Nephron (organoid): ENCODE measurements around the gene ZNF516.

Experiments
- H3K27ac Mint-ChIP-seq, 3 experiments: 2 replicates each; pipeline ENCODE4 v1.8.0; 2020; ENCODE audit warnings: mixed read lengths in 3 of 3, mild to moderate bottlenecking in 2 of 3, moderate library complexity in 1 of 3
- H3K27me3 Mint-ChIP-seq: 2 replicates; pipeline ENCODE4 v1.8.0; 2021; ENCODE audit warnings: low read depth, mild to moderate bottlenecking, moderate library complexity, mixed read lengths
- H3K36me3 Mint-ChIP-seq: 2 replicates; pipeline ENCODE4 v1.8.0; 2020; ENCODE audit warnings: low read depth, mixed read lengths
- H3K4me1 Mint-ChIP-seq: 2 replicates; pipeline ENCODE4 v1.8.0; 2020; ENCODE audit warnings: mixed read lengths
- H3K4me3 Mint-ChIP-seq, 3 experiments: 2 replicates each; pipeline ENCODE4 v1.8.0; 2020; ENCODE audit warnings: mild to moderate bottlenecking in 3 of 3, mixed read lengths in 3 of 3, moderate library complexity in 2 of 3
- H3K9me3 Mint-ChIP-seq: 2 replicates; pipeline ENCODE4 v1.8.0; 2020; ENCODE audit warnings: mixed read lengths
- CTCF ChIP-seq, 3 experiments: fragments of 200-600 bp; sonication (generic); IDR thresholded peaks; one replicate each; pipeline ENCODE4 v1.5.0; 2021; ENCODE audit warnings: antibody characterized with exemption in 3 of 3; ENCODE audit not compliant: unreplicated experiment in 3 of 3

The ZNF516 gene

DNA sequence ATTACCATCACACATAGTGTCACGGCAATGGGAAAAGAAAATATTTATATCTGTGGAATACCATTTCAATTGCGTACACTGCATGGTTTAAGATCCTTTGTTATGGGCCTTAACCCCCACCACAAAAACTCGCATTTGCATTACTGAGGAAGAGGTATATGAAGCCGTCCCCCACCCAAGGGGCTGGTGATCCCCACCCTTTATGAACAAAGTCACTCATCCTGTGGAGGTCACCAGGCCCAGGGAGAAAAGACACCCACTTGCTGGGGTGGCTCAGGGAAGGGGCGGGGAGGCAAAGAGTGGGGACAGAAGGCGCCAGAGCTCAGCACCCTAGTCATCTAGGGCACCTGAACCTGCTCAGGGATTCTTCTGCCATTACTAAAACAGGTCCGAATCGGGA lies 133.8 kb downstream of the ZNF516 start:
- H3K4me1 Mint-ChIP-seq: peaks cover 9% of the 10 kb centered on the region
- no peaks in the 10 kb centered on the region for H3K9me3 Mint-ChIP-seq
- TF ChIP-seq CTCF (IDR thresholded peaks at IDR 0.05; ENCODE audit: unreplicated experiment in 3 of 3): no peak
- H3K4me3 Mint-ChIP-seq: no peak overlapping the region
- H3K27ac Mint-ChIP-seq: no peak overlapping the region
- peaks cover 84% of the 10 kb centered on the region for H3K36me3 Mint-ChIP-seq
- H3K27me3 Mint-ChIP-seq: no peaks in the 10 kb centered on the region

DNA sequence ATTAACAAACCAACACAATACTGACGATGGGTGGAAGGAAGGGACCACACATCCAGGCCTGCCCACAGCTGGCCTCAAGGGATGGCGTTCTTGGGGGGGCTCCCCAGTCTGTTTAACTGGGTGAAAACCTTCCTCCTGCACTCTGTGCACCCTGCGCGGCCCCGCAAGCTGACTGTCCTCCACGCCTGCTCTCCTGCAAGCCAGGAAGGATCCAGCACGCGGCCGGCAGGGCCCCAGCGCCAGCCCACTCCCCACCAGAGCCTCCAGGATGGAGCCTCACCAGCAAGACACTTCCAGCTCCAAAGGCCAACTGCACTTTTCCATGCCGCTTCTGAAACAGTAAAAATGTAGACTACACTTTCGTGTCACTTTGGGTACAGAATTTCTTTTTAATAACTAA lies 135.1 kb downstream of the ZNF516 start:
- H3K27ac Mint-ChIP-seq: peak overlapping the region in 1 of 3 experiments; percentile 44
- no peaks in the 10 kb centered on the region for H3K9me3 Mint-ChIP-seq
- H3K4me3 Mint-ChIP-seq: no peak overlapping the region
- TF ChIP-seq CTCF (IDR thresholded peaks at IDR 0.05; ENCODE audit: unreplicated experiment in 3 of 3): no peak
- H3K27me3 Mint-ChIP-seq: no peaks in the 10 kb centered on the region
- peaks cover 9% of the 10 kb centered on the region for H3K4me1 Mint-ChIP-seq
- H3K36me3 Mint-ChIP-seq: peaks cover 89% of the 10 kb centered on the region

GRCh38 chr18:76358774-76359173 lies 136.3 kb downstream of the ZNF516 start:
- TF ChIP-seq CTCF (IDR thresholded peaks at IDR 0.05; ENCODE audit: unreplicated experiment in 3 of 3): no peak
- Mint-ChIP-seq H3K27me3 (no peaks in the 10 kb centered on the region), H3K36me3 (peaks cover 88% of the 10 kb centered on the region), H3K9me3 (peaks cover 7% of the 10 kb centered on the region), H3K27ac (peak overlapping the region in 2 of 3 experiments; percentile 51 to 68), H3K4me1 (peaks cover 9% of the 10 kb centered on the region), H3K4me3 (no peak overlapping the region)

- Mint-ChIP-seq H3K4me1 (peaks cover 1% of the 10 kb centered on the region), H3K36me3 (peaks cover 86% of the 10 kb centered on the region), H3K27me3 (peaks cover 3% of the 10 kb centered on the region), H3K9me3 (peaks cover 11% of the 10 kb centered on the region), H3K27ac (no peak overlapping the region), H3K4me3 (no peak overlapping the region)
- TF ChIP-seq CTCF (IDR thresholded peaks at IDR 0.05; ENCODE audit: unreplicated experiment in 3 of 3): no peak
These were observed 137.3 kb downstream of the ZNF516 start for GRCh38 chr18:76357585-76358260.

GRCh38 chr18:76357174-76357573 lies 137.9 kb downstream of the ZNF516 start:
- H3K9me3 Mint-ChIP-seq: peaks cover 14% of the 10 kb centered on the region
- no peak for TF ChIP-seq CTCF (IDR thresholded peaks at IDR 0.05; ENCODE audit: unreplicated experiment in 3 of 3)

DNA sequence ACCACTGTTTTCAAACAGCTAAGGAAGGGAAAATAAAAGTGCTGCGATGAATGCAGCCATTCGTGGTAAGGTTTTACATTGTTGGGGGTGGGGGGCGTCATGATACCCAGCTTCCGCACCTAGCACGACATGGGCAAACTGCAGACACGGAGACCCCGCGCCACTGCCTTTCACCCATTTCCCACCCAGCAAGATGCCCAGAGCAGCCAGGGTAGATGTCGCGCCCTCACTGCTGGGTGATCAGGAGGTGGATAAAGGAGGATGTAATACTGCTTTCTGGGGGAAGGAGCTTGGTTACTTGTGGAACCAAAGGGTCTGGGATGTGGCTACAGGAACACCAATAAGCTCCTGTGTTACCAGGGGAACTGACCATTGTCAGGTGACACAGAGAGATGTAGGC lies 138.4 kb downstream of the ZNF516 start:
- Mint-ChIP-seq H3K27ac (no peak overlapping the region), H3K27me3 (peaks cover 3% of the 10 kb centered on the region), H3K4me3 (no peak overlapping the region), H3K4me1 (peaks cover 6% of the 10 kb centered on the region), H3K36me3 (peaks cover 85% of the 10 kb centered on the region), H3K9me3 (peaks cover 14% of the 10 kb centered on the region)
- no peak for TF ChIP-seq CTCF (IDR thresholded peaks at IDR 0.05; ENCODE audit: unreplicated experiment in 3 of 3)

More at GRCh38 chr18:76357174-76357573, 137.9 kb downstream of the ZNF516 start:
- Mint-ChIP-seq H3K27me3 (peaks cover 3% of the 10 kb centered on the region), H3K36me3 (peaks cover 86% of the 10 kb centered on the region), H3K4me1 (peaks cover 2% of the 10 kb centered on the region), H3K4me3 (no peak overlapping the region), H3K27ac (no peak overlapping the region)
